Body of pancreas (tissue), 4 donors: ENCODE measurements around the gene ACSL5.
"Not testable (repeated sequence)": the region's sequence is repeated elsewhere in the genome, so short reads cannot be mapped to it uniquely, and the experiment has no call there.

Experiments used
- POLR2A ChIP-seq, 3 donors: fragments of 450-650 bp; IDR thresholded peaks; one replicate each; pipeline ENCODE4 v1.6.1; 2016; ENCODE audit warnings: antibody characterized with exemption in 3 of 3, mild to moderate bottlenecking in 2 of 3
- TF ChIP-seq, protein P1 (sequence below), 7 experiments: fragments of 450-650 bp in 4 of 7; fragments of 200-600 bp in 3 of 7; sonication (generic) in 3 of 7; IDR thresholded peaks; one replicate each; pipeline ENCODE4 v1.5.1; 2016 to 2019; ENCODE audit warnings: antibody characterized with exemption in 7 of 7

GRCh38 chr10:112372182-112372810 lies 1.6 kb upstream of the ACSL5 start:
- TF ChIP-seq, protein P1, sequence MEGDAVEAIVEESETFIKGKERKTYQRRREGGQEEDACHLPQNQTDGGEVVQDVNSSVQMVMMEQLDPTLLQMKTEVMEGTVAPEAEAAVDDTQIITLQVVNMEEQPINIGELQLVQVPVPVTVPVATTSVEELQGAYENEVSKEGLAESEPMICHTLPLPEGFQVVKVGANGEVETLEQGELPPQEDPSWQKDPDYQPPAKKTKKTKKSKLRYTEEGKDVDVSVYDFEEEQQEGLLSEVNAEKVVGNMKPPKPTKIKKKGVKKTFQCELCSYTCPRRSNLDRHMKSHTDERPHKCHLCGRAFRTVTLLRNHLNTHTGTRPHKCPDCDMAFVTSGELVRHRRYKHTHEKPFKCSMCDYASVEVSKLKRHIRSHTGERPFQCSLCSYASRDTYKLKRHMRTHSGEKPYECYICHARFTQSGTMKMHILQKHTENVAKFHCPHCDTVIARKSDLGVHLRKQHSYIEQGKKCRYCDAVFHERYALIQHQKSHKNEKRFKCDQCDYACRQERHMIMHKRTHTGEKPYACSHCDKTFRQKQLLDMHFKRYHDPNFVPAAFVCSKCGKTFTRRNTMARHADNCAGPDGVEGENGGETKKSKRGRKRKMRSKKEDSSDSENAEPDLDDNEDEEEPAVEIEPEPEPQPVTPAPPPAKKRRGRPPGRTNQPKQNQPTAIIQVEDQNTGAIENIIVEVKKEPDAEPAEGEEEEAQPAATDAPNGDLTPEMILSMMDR (IDR thresholded peaks at IDR 0.05), result not testable (repeated sequence)
- not testable (repeated sequence) for TF ChIP-seq POLR2A (IDR thresholded peaks at IDR 0.05)
